Brain microvascular endothelial cell (primary cell): ENCODE data around the gene ZNF526.

ENCODE experiments used
- DNase-seq: peaks from one replicate; pipeline ENCODE4 v3.0.0-alpha.2; 2020
- H3K27ac ChIP-seq: fragments of 250-450 bp; sonication (Bioruptor Pico); 2 replicates; pipeline ENCODE4 v1.5.1; 2020; ENCODE audit warnings: mild to moderate bottlenecking, moderate library complexity
- H3K27me3 ChIP-seq: fragments of 250-450 bp; sonication (Bioruptor Pico); replicated peaks from 2 replicates; pipeline ENCODE4 v1.5.1; 2020; ENCODE audit warnings: mild to moderate bottlenecking
- H3K36me3 ChIP-seq: fragments of 250-450 bp; sonication (Bioruptor Pico); replicated peaks from 2 replicates; pipeline ENCODE4 v1.5.1; 2020; ENCODE audit warnings: mild to moderate bottlenecking
- H3K4me3 ChIP-seq: 2 replicates; pipeline ENCODE4 v1.5.1; 2011; ENCODE audit warnings: low read depth, mild to moderate bottlenecking, control low read depth, low read length, moderate library complexity
- in situ Hi-C: cut with HindIII; loops from 2 replicates; pipeline ENCODE4 v1.10.0; 2017; ENCODE audit warnings: low sequenced_read_pairs, low pct_ligation_motif_present
- TF ChIP-seq, protein P1 (sequence below): IDR thresholded peaks from 2 replicates; pipeline ENCODE4 v1.5.1; 2011; ENCODE audit warnings: low read depth, mild to moderate bottlenecking, moderate library complexity, low read length, control low read depth, inconsistent platforms; ENCODE audit errors: missing control alignments

ZNF526 gene

DNA sequence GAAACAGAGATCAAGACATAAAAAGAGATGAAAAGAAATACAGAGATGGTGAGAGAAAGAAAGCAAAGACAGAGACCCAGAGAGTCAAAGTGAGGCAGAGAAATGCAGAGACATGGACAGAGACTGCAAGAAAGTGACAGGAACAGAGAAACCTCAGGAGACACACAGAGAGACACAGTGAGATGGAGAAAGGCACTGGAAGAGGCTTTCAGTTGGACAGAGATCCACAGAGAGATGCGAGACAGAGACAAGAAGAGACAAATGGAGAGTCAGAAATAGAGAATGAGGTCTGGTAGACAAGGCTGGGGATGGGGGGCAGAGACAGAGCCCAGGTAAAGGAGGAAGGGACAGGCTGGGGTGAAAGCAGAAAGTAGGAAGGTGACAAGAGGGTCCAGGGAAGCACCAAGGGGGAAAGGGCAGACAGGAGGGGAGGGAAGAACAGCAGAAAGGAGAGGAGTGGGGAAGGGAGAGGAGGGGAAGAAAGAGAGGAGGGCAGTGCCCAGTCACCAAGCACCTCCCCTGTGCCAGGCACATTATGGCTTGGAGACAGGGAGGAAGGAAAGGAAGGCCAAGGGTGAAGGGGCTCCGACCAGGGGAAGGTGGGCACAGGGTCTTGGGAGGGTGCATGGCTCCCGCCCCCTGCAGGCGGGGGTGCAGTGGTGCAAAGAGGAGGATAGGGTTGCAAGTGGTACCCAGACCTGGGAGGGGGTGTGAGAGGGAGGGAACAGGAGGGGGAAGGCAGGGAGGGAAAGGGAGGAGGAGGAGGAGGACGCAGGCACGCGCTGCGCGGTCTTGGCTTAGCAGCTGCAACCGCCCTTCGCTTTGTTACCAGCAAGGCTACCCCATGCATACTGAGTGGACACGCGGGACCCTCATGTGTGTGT is 41.1 kb upstream of the ZNF526 start:
- H3K36me3 ChIP-seq = no peaks in the 10 kb centered on the region
- in situ Hi-C loops = no loop called here
- H3K27me3 ChIP-seq = peaks cover 40% of the 10 kb centered on the region
- H3K27ac ChIP-seq = no peak overlapping the region
- TF ChIP-seq, protein P1, sequence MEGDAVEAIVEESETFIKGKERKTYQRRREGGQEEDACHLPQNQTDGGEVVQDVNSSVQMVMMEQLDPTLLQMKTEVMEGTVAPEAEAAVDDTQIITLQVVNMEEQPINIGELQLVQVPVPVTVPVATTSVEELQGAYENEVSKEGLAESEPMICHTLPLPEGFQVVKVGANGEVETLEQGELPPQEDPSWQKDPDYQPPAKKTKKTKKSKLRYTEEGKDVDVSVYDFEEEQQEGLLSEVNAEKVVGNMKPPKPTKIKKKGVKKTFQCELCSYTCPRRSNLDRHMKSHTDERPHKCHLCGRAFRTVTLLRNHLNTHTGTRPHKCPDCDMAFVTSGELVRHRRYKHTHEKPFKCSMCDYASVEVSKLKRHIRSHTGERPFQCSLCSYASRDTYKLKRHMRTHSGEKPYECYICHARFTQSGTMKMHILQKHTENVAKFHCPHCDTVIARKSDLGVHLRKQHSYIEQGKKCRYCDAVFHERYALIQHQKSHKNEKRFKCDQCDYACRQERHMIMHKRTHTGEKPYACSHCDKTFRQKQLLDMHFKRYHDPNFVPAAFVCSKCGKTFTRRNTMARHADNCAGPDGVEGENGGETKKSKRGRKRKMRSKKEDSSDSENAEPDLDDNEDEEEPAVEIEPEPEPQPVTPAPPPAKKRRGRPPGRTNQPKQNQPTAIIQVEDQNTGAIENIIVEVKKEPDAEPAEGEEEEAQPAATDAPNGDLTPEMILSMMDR = peak; percentile 73
- H3K4me3 ChIP-seq = no peak overlapping the region
- DNase-seq = no peak

DNA sequence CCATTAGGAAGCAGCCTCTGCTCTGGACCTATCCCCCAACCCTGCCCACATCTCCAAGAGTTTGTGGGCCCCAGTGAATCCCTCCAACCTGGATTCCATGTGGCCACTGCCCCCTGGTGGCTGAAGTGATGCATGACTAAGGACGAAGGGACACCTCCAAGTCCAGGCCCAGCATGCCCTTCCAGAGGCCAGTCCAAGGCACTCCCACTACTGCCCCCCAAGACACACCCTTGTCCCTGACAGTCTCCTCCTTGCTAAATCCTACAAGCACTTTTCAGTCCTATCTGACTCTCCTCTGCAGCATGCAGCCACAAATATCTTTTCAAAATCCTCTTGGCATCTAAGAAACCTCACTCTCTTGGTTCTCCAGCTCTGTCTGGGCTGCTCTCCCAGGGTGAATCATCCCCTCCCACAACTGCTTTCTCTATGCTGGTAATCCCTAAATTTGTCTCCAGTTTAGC is 35.7 kb upstream of the ZNF526 start:
- in situ Hi-C loops = no loop called here
- TF ChIP-seq, protein P1 = peak; percentile 94
- H3K36me3 ChIP-seq = no peaks in the 10 kb centered on the region

DNA sequence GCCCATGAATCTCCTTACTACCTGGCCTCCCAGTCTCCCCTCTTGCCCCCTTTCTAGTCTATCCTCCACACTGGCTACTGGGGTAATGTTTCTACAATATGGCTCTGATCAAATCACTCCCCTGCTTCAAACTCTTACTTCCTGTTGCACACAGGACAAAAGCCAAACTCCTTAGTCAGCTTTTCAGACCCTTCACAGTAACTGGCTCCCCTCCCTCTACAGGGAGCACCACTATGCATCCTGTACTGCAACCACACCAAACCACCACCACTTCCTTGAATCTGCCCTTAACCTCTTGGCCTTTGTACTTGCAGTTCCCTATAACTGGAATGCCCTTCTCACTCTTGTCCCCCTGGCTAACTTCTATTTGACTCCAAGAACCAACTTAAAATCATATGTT is 34.8 kb upstream of the ZNF526 start:
- Histone ChIP-seq H3K36me3 (no peaks in the 10 kb centered on the region), H3K27ac (no peak overlapping the region), H3K27me3 (peaks cover 2% of the 10 kb centered on the region), H3K4me3 (no peak overlapping the region)
- TF ChIP-seq, protein P1 = no peak
- no peak for DNase-seq
- in situ Hi-C loops = no loop called here

More for the DNA sequence above, 35.7 kb upstream of the ZNF526 start:
- no peak overlapping the region for H3K27ac ChIP-seq
- peak; percentile 68 for DNase-seq
- no peak overlapping the region for H3K4me3 ChIP-seq
- peaks cover 11% of the 10 kb centered on the region for H3K27me3 ChIP-seq

DNA sequence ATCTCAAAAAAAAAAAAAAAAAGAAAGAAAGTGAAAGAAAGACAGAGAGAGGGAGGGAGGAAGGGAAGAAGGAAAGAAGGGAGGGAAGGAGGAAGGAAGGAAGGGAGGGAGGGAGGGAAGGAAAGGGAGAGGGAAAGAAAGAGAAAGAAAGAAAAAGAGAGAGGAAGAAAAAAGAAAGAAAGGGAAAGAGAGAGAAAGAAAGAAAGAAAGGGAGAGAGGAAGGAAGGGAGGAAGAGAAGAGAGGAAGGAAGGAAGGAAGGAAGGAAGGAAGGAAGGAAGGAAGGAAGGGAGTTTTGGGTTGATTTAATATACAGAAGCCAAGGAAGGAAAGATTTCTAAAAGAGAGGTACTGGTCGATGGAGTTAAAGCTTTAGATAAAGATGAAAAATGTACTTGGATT is 31.4 kb upstream of the ZNF526 start:
- in situ Hi-C loops = no loop called here
- Histone ChIP-seq H3K27ac (no peak overlapping the region), H3K27me3 (no peaks in the 10 kb centered on the region), H3K36me3 (no peaks in the 10 kb centered on the region), H3K4me3 (no peak overlapping the region)
- no peak for DNase-seq
- TF ChIP-seq, protein P1 = no peak

DNA sequence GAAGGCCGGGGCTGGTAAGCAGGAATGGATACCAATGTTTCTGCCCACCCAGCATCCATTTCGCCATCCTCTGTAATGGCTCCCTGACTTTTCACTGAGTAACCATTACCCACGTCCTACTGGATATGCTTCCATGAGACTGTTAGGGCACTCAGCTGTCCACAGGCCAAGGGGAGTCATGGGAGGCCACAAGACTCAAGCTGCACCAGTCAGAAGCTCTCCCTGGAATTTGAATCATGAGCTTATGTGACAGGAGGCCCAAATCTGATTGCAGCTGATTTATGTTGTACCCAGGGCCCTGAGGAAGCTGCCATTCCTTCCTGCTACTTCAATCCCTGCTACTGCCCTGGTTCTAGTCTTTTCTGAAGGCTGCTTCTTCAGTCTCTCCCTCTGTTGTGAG is 31.0 kb upstream of the ZNF526 start:
- Histone ChIP-seq H3K4me3 (no peak overlapping the region), H3K27ac (no peak overlapping the region), H3K27me3 (no peaks in the 10 kb centered on the region), H3K36me3 (no peaks in the 10 kb centered on the region)
- TF ChIP-seq, protein P1 = no peak
- DNase-seq = no peak
- in situ Hi-C loops = no loop called here
